ENCODE data around the gene SPEM3. TPM values are rescaled to one million over a fixed set of nuclear protein-coding genes. Genes with fewer than 3 reads are reported as not detected.

The SPEM3 gene
- total RNA-seq, 1 donor from 2014 or later = not detected

DNA sequence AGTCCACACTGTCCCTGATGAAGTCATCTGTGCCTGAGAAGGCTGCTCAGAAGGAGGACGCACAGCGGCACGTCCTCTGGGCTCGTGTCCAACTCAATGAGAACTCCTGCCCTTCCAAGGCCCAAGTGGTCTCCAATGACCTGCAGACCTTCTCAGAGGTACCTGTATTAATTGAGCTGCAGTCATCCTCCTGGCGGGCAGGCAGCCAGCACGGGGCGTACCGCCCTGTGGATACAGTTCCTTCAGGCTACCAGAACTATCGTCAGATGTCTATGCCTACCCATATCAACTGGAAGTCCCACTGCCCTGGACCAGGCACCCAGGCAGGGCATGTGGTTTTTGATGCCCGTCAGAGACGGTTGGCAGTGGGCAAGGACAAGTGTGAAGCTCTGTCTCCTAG is 3.6 kb downstream of the SPEM3 start:
- no peak for DNase-seq
- peaks cover 20% of the 10 kb centered on the region for H3K4me1 Mint-ChIP-seq
- ChIA-PET POLR2A (no interaction called here), CTCF (interaction anchor here (0.8 kb wide), 1 partner anchor 152 kb away, joined by 3 read pairs; no protein-coding TSS in a partner anchor)
- no peak for ATAC-seq (ENCODE audit: low read depth)
- H3K4me3 Mint-ChIP-seq = no peak overlapping the region
- TF ChIP-seq, protein P1, sequence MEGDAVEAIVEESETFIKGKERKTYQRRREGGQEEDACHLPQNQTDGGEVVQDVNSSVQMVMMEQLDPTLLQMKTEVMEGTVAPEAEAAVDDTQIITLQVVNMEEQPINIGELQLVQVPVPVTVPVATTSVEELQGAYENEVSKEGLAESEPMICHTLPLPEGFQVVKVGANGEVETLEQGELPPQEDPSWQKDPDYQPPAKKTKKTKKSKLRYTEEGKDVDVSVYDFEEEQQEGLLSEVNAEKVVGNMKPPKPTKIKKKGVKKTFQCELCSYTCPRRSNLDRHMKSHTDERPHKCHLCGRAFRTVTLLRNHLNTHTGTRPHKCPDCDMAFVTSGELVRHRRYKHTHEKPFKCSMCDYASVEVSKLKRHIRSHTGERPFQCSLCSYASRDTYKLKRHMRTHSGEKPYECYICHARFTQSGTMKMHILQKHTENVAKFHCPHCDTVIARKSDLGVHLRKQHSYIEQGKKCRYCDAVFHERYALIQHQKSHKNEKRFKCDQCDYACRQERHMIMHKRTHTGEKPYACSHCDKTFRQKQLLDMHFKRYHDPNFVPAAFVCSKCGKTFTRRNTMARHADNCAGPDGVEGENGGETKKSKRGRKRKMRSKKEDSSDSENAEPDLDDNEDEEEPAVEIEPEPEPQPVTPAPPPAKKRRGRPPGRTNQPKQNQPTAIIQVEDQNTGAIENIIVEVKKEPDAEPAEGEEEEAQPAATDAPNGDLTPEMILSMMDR (IDR thresholded peaks at IDR 0.05) = no peak
- intact Hi-C loops (cut with micrococcal nuclease) = no loop called here
- H3K9me3 Mint-ChIP-seq = no peaks in the 10 kb centered on the region
- H3K27me3 Mint-ChIP-seq = no peaks in the 10 kb centered on the region
- peaks cover 1% of the 10 kb centered on the region for H3K36me3 Mint-ChIP-seq (ENCODE audit: low read depth)
- no peak overlapping the region for H3K27ac Mint-ChIP-seq

DNA sequence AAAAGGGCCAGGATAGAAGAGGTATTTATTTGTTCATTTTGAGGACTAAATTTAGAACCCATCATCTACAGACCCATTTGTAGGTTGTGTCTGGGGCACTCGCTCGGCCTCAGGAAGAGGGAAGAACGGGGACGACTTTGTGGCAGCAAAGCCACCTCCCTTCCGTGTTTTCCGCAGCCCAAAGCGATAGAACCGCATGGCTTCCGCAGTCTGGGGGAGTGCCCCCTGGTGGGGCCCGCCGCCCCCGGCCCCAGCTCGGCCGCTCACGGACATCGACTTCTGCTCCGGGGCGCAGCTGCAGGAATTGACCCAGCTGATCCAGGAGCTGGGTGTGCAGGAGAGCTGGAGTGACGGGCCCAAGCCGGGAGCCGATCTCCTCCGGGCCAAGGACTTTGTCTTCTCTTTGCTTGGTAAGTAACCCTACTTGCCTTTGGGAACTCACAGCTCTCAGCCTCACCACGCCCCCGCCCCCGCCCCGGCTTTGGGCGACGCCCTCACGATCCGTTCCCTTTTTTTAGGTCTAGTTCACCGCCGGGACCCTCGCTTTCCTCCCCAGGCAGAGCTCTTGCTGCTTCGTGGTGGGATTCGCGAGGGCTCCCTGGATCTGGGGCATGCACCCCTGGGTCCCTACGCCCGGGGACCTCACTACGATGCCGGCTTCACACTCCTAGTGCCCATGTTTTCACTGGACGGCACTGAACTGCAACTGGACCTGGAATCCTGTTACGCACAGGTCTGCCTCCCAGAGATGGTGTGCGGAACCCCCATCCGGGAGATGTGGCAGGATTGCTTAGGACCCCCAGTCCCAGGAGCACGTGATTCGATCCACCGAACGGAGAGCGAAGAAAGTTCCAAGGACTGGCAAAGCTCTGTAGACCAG is 7.3 kb downstream of the SPEM3 start:
- intact Hi-C loops (cut with micrococcal nuclease) = loop anchor here (1.0 to 5.0 kb wide), 15 partner anchors 19 to 389 kb away; partner anchors contain the start of genes NEURL4, PLSCR3, POLR2A and SENP3
- H3K27me3 Mint-ChIP-seq = peaks cover 18% of the 10 kb centered on the region
- CTCF ChIA-PET = interaction anchor here (0.6 to 3.0 kb wide), 24 partner anchors 9 to 449 kb away, joined by 3 to 31 read pairs (median 5); partner anchors contain the start of genes CHRNB1, SENP3, SLC2A4 and SLC35G6
- peak overlapping the region; percentile 93 for H3K27ac Mint-ChIP-seq
- POLR2A ChIA-PET = interaction anchor here (0.5 to 3.9 kb wide), 32 partner anchors 8 to 390 kb away, joined by 3 to 87 read pairs (median 6); partner anchors contain the start of genes ACAP1, CD68, CHRNB1 and MPDU1
- peak; percentile 32 for ATAC-seq (ENCODE audit: low read depth)
- peaks cover 51% of the 10 kb centered on the region for H3K4me1 Mint-ChIP-seq
- peak; percentile 66 for DNase-seq
- TF ChIP-seq, protein P1 (IDR thresholded peaks at IDR 0.05) = no peak
- peak overlapping the region; percentile 94 for H3K4me3 Mint-ChIP-seq
- H3K36me3 Mint-ChIP-seq (ENCODE audit: low read depth) = peaks cover 4% of the 10 kb centered on the region
- no peaks in the 10 kb centered on the region for H3K9me3 Mint-ChIP-seq

GRCh38 chr17:7436556-7437368 is 8.1 kb downstream of the SPEM3 start:
- TF ChIP-seq, protein P1 (IDR thresholded peaks at IDR 0.05) = no peak
- Mint-ChIP-seq H3K4me3 (peak overlapping the region; percentile 94), H3K27ac (peak overlapping the region; percentile 93), H3K36me3 (ENCODE audit: low read depth) (peaks cover 4% of the 10 kb centered on the region), H3K27me3 (peaks cover 21% of the 10 kb centered on the region), H3K9me3 (no peaks in the 10 kb centered on the region), H3K4me1 (peaks cover 52% of the 10 kb centered on the region)
- intact Hi-C loops (cut with micrococcal nuclease) = loop anchor here (1.0 to 5.0 kb wide), 3 partner anchors 80 to 389 kb away; no protein-coding TSS in a partner anchor
- DNase-seq (peak; percentile 74), ATAC-seq (ENCODE audit: low read depth) (peak; percentile 53)
- CTCF ChIA-PET = interaction anchor here (0.8 to 3.0 kb wide), 34 partner anchors 9 to 448 kb away, joined by 3 to 31 read pairs (median 4); partner anchors contain the start of genes CHRNB1, SENP3, SLC2A4 and SLC35G6
- POLR2A ChIA-PET = interaction anchor here (0.9 to 3.9 kb wide), 18 partner anchors 9 to 250 kb away, joined by 3 to 87 read pairs (median 10); partner anchors contain the start of genes ACAP1, CD68, POLR2A and SENP3

- ChIA-PET POLR2A (interaction anchor here (1.2 to 3.9 kb wide), 14 partner anchors 8 to 249 kb away, joined by 3 to 87 read pairs (median 14); partner anchors contain the start of genes ACAP1, MPDU1, POLR2A and SENP3), CTCF (interaction anchor here (0.8 to 3.0 kb wide), 26 partner anchors 8 to 392 kb away, joined by 3 to 31 read pairs (median 6); partner anchors contain the start of genes CHRNB1, SENP3, SLC2A4 and SOX15)
- Mint-ChIP-seq H3K4me1 (peaks cover 52% of the 10 kb centered on the region), H3K9me3 (no peaks in the 10 kb centered on the region), H3K4me3 (peak overlapping the region; percentile 58), H3K27ac (no peak overlapping the region), H3K36me3 (ENCODE audit: low read depth) (peaks cover 4% of the 10 kb centered on the region), H3K27me3 (peaks cover 26% of the 10 kb centered on the region)
- DNase-seq (no peak), ATAC-seq (ENCODE audit: low read depth) (no peak)
- TF ChIP-seq, protein P1 (IDR thresholded peaks at IDR 0.05) = no peak
- intact Hi-C loops (cut with micrococcal nuclease) = loop anchor here (1.0 to 5.0 kb wide), 3 partner anchors 81 to 390 kb away; no protein-coding TSS in a partner anchor
Measured at GRCh38 chr17:7437369-7437863, 8.8 kb downstream of the SPEM3 start.

Measured in activated B cell treated with CpG ODN at 0.5 μM for 24 hours (primary cell).